Measurements from ENCODE around the gene USP53. TPM values are rescaled to one million over a fixed set of nuclear protein-coding genes. Genes with fewer than 3 reads are reported as not detected.
"Not testable (repeated sequence)": the region's sequence is repeated elsewhere in the genome, so short reads cannot be mapped to it uniquely, and the experiment has no call there.

The USP53 gene
- total RNA-seq, 1 donor from 2014 or later, result 3.3 TPM

DNA sequence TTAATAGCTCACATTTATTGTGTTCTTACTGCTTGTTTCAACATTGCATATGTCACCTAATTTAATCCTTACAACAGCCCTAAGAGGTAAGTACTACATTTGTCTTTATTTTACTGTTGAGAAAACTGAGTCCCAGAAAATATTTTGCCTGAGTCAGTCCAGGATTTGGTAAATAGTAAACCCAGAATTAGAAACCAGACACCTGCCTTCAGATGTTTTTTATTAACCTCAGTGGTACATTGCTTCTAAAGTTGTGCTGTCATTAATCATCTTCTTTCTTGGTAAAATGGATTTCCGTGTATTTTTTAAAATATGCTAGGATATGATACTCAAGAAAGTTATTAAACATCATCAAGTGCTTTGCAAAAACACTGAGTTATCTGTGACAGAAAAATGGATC, 31.4 kb downstream of the USP53 start:
- Mint-ChIP-seq H3K4me3 (ENCODE audit: unreplicated experiment) (no peak overlapping the region), H3K36me3 (ENCODE audit: unreplicated experiment) (no peaks in the 10 kb centered on the region), H3K9me3 (ENCODE audit: unreplicated experiment) (no peaks in the 10 kb centered on the region), H3K27ac (ENCODE audit: unreplicated experiment) (no peak overlapping the region), H3K27me3 (ENCODE audit: unreplicated experiment) (no peaks in the 10 kb centered on the region), H3K4me1 (ENCODE audit: low read depth, unreplicated experiment) (no peaks in the 10 kb centered on the region)
- DNase-seq, result no peak
- TF ChIP-seq, protein P1, sequence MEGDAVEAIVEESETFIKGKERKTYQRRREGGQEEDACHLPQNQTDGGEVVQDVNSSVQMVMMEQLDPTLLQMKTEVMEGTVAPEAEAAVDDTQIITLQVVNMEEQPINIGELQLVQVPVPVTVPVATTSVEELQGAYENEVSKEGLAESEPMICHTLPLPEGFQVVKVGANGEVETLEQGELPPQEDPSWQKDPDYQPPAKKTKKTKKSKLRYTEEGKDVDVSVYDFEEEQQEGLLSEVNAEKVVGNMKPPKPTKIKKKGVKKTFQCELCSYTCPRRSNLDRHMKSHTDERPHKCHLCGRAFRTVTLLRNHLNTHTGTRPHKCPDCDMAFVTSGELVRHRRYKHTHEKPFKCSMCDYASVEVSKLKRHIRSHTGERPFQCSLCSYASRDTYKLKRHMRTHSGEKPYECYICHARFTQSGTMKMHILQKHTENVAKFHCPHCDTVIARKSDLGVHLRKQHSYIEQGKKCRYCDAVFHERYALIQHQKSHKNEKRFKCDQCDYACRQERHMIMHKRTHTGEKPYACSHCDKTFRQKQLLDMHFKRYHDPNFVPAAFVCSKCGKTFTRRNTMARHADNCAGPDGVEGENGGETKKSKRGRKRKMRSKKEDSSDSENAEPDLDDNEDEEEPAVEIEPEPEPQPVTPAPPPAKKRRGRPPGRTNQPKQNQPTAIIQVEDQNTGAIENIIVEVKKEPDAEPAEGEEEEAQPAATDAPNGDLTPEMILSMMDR (IDR thresholded peaks at IDR 0.05; ENCODE audit: partially characterized antibody, unreplicated experiment), result no peak

DNA sequence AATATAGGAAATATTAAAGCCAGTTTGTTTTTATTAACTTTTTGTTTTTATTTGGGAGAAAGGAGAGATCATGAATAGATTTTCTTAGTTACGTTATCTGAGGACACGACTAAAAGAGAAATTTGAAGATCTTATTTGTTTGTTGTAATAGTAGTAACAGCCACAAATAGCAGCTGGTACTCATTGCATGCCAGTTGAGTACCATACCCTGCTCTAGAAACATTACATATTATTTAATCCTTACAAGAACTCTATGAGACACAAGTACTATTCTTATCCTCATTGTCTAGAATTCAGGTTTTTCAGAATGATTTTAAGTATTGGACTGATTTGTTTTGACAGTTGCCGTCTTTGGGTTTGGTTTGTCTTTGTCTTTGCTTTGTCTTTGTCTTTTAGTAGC, 31.8 kb downstream of the USP53 start:
- no peak overlapping the region for H3K4me3 Mint-ChIP-seq (ENCODE audit: unreplicated experiment)
- H3K36me3 Mint-ChIP-seq (ENCODE audit: unreplicated experiment), result no peaks in the 10 kb centered on the region
- no peaks in the 10 kb centered on the region for H3K27me3 Mint-ChIP-seq (ENCODE audit: unreplicated experiment)
- no peak overlapping the region for H3K27ac Mint-ChIP-seq (ENCODE audit: unreplicated experiment)
- no peaks in the 10 kb centered on the region for H3K4me1 Mint-ChIP-seq (ENCODE audit: low read depth, unreplicated experiment)
- DNase-seq, result no peak
- no peaks in the 10 kb centered on the region for H3K9me3 Mint-ChIP-seq (ENCODE audit: unreplicated experiment)
- TF ChIP-seq, protein P1 (IDR thresholded peaks at IDR 0.05; ENCODE audit: partially characterized antibody, unreplicated experiment), result no peak

DNA sequence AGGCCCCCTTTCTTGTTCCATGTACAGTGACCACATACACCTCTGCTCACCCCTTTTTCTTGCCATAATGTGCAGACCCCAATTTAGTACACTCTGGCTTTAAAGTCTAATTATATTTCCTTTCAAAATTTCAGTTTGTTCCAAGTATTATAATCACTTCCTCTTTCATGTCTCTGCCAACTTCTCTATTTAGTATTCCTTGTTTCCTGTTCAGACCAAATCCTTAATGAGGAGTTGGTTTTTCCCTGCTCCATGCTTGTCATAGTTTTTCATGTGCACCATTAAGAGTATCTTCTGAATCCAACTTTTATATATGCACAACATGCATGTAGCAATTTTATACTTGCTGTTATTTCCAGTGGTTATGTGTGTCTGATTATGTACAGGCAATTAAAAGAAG, 32.3 kb downstream of the USP53 start:
- Mint-ChIP-seq H3K27ac (ENCODE audit: unreplicated experiment) (no peak overlapping the region), H3K4me3 (ENCODE audit: unreplicated experiment) (no peak overlapping the region), H3K9me3 (ENCODE audit: unreplicated experiment) (no peaks in the 10 kb centered on the region), H3K27me3 (ENCODE audit: unreplicated experiment) (no peaks in the 10 kb centered on the region), H3K36me3 (ENCODE audit: unreplicated experiment) (no peaks in the 10 kb centered on the region), H3K4me1 (ENCODE audit: low read depth, unreplicated experiment) (no peaks in the 10 kb centered on the region)
- DNase-seq, result no peak
- TF ChIP-seq, protein P1 (IDR thresholded peaks at IDR 0.05; ENCODE audit: partially characterized antibody, unreplicated experiment), result no peak

DNA sequence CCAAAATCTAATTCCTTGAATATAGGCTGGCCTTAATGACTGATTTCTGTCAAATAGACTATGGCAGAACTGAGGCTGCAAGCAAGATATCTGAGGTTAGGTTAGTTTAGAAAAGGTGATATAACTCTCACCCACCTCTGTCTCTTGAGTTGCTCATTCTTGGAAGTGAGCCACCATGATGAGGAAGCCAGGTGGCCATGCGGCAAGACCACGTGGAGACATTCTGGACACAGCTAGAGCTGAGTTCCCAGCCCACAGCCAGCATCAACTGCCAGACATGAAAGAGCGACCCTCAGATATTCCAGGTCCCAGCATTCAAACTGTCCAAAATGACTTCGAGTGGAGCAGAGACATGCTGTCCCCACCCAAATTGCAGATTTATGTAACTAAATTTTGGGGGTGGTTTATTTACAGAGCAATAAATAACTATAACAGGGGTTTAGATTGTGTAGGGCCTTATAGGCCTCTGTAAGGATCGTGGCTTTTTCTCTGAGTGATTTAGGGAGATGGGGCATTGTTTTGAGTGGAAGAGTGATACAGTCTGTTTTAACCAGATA, 33.7 kb downstream of the USP53 start:
- no peaks in the 10 kb centered on the region for H3K27me3 Mint-ChIP-seq (ENCODE audit: unreplicated experiment)
- no peak for DNase-seq
- no peak overlapping the region for H3K27ac Mint-ChIP-seq (ENCODE audit: unreplicated experiment)
- no peaks in the 10 kb centered on the region for H3K4me1 Mint-ChIP-seq (ENCODE audit: low read depth, unreplicated experiment)
- H3K36me3 Mint-ChIP-seq (ENCODE audit: unreplicated experiment), result no peaks in the 10 kb centered on the region
- no peak overlapping the region for H3K4me3 Mint-ChIP-seq (ENCODE audit: unreplicated experiment)
- no peaks in the 10 kb centered on the region for H3K9me3 Mint-ChIP-seq (ENCODE audit: unreplicated experiment)
- TF ChIP-seq, protein P1 (IDR thresholded peaks at IDR 0.05; ENCODE audit: partially characterized antibody, unreplicated experiment), result no peak

DNA sequence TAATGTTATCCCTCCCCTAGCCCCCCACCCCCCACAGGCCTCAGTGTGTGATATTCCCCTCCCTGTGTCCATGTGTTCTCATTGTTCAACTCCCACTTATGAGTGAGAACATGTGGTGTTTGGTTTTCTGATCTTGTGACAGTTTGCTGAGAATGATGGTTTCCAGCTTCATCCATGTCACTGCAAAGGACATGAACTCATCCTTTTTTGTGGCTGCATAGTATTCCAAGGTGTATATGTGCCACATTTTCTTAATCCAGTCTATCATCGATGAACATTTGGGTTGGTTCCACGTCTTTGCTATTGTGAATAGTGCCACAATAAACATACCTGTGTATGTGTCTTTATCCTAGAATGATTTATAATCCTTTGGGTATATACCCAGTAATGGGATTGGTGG, 38.5 kb downstream of the USP53 start:
- not testable (repeated sequence) for DNase-seq; H3K4me1 Mint-ChIP-seq (ENCODE audit: low read depth, unreplicated experiment); H3K4me3 Mint-ChIP-seq (ENCODE audit: unreplicated experiment); H3K27me3 Mint-ChIP-seq (ENCODE audit: unreplicated experiment); H3K36me3 Mint-ChIP-seq (ENCODE audit: unreplicated experiment); H3K9me3 Mint-ChIP-seq (ENCODE audit: unreplicated experiment); H3K27ac Mint-ChIP-seq (ENCODE audit: unreplicated experiment)

DNA sequence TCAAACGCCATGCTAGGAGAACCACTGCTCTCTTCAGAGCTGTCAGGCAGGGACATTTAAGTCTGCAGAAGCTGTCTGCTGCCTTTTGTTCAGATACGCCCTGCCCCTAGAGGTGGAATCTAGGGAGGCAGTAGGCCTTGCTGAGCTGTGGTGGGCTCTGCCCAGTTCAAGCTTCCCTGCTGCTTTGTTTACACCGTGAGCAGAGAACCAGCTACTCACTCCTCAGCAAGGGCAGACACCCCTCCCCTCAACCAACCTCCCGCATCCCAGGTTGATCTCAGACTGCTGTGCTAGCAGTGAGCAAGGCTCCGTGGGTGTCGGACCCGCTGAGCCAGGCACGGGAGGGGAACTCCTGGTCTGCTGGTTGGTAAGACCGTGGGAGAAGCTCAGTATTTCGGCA, 42.7 kb downstream of the USP53 start:
- H3K27me3 Mint-ChIP-seq (ENCODE audit: unreplicated experiment); H3K27ac Mint-ChIP-seq (ENCODE audit: unreplicated experiment): not testable (repeated sequence)

More for the DNA sequence above, 42.7 kb downstream of the USP53 start:
- H3K4me3 Mint-ChIP-seq (ENCODE audit: unreplicated experiment); DNase-seq; H3K4me1 Mint-ChIP-seq (ENCODE audit: low read depth, unreplicated experiment); H3K9me3 Mint-ChIP-seq (ENCODE audit: unreplicated experiment); H3K36me3 Mint-ChIP-seq (ENCODE audit: unreplicated experiment): not testable (repeated sequence)

Data from glutamatergic neuron (in vitro differentiated cells).